Right lobe of liver (tissue), 6 donors: ENCODE measurements around the gene ZSCAN30. TPM values are rescaled to one million over a fixed set of nuclear protein-coding genes. Genes with fewer than 3 reads are reported as not detected.

Source experiments
- ATAC-seq, 4 donors: fragments of 200-7000 bp; cut with Tn5 transposase; one replicate each; pipeline ENCODE4 v1.9.1; 2020; ENCODE audit warnings: mild to moderate bottlenecking in 4 of 4, moderate library complexity in 4 of 4
- DNase-seq, 3 donors: peaks; one replicate each; pipeline ENCODE4 v3.0.0-alpha.2; 2020
- H3K27ac ChIP-seq, 3 donors: fragments of 200-600 bp; one replicate each; pipeline ENCODE4 v1.8.0; 2022
- H3K27me3 ChIP-seq, 2 donors: fragments of 200-600 bp; one replicate each; pipeline ENCODE4 v1.8.0; 2022
- H3K36me3 ChIP-seq, 4 donors: fragments of 200-600 bp; sonication (generic) in 1 of 4; one replicate each; pipeline versions ENCODE4 v1.5.1 to v1.8.0; 2017 to 2022; ENCODE audit warnings: control low read depth in 1 of 4
- H3K4me1 ChIP-seq, 4 donors: fragments of 200-600 bp; sonication (generic) in 1 of 4; one replicate each; pipeline versions ENCODE4 v1.5.1 to v1.8.0; 2017 to 2022; ENCODE audit warnings: control low read depth in 1 of 4
- H3K4me3 ChIP-seq, 3 donors: fragments of 200-600 bp; one replicate each; pipeline ENCODE4 v1.8.0; 2022
- H3K9me3 ChIP-seq, 4 donors: fragments of 200-600 bp; sonication (generic) in 1 of 4; one replicate each; pipeline versions ENCODE4 v1.5.1 to v1.8.0; 2017 to 2022; ENCODE audit warnings: control low read depth in 1 of 4
- POLR2A ChIP-seq: fragments of 450-650 bp; IDR thresholded peaks from one replicate; pipeline ENCODE4 v1.6.1; 2017; ENCODE audit warnings: antibody characterized with exemption, mild to moderate bottlenecking
- WGBS: methylation state at CpG from one replicate; pipeline ENCODE4 v1.1.6; 2018; ENCODE audit warnings: low coverage, low lambda C conversion rate; ENCODE audit not compliant: insufficient coverage; ENCODE audit errors: missing lambda C conversion rate; 5-methylcytosine and 5-hydroxymethylcytosine counted together
- intact Hi-C, 2 donors: fragments of 100-400 bp; cut with DNase I; formaldehyde crosslinking; loops; one replicate each; pipeline versions ENCODE4 v1.11.2 to v1.14.1; 2022
- total RNA-seq, 6 experiments: library from RNA; depleted of rRNA in 2 of 6; stranded (reverse); fragments of >200 nt in 2 of 6; fragmentation: NEBNext Ultra II Directional in 3 of 6; extraction: Animal tissue kit (Norgen Biotek cat#: 25700) in 3 of 6; gene quantifications; one replicate each; pipeline versions ENCODE4 v1.1.0 to v1.2.4, GENCODE V29; 2016 to 2023
- TF ChIP-seq, protein P1 (sequence below), 4 donors: fragments of 200-600 bp in 3 of 4; fragments of 450-650 bp in 1 of 4; IDR thresholded peaks; one replicate each; pipeline versions ENCODE4 v1.5.1 to v1.8.0; 2016 to 2022; ENCODE audit warnings: antibody characterized with exemption in 4 of 4, mild to moderate bottlenecking in 2 of 4
- donor health status: DM: no; HTN: yes; CAD: no.
- donor health status: DM: no; HTN: no; CAD: no.
- donor health status: DM: no; HTN: no; CAD: no.
- donor health status: DM: no; HTN: yes; CAD: no.
- donor health status: DM: no; HTN: yes; CAD: no.

ZSCAN30 gene
- total RNA-seq, 6 experiments from 2014 or later: 4.3 to 6.0 (median 5.0) TPM

DNA sequence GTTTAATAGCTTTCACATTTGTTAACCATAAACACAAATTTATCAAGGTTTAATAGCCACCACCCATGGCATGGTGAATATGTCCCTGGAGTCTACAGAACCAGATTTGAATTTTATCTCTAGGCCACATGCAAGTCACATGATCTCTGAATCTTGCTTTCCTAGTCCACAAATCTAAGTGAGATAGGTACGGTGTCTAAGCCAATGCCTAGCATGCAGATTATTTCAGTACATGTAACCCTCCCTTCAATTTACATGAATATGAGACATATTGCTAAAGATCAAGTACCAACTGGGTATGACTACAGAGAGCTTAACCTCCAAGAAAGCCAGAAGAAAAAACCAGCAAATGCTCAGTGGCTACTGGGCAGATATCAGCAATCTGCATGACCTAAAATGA is 44.2 kb upstream of the ZSCAN30 start:
- Histone ChIP-seq H3K4me1 (peaks cover 0 to 10% (median 0%) of the 10 kb centered on the region in 4 donors), H3K27me3 (no peaks in the 10 kb centered on the region), H3K36me3 (peaks cover 0 to 64% (median 34%) of the 10 kb centered on the region in 4 donors), H3K9me3 (no peaks in the 10 kb centered on the region), H3K27ac (no peak overlapping the region), H3K4me3 (no peak overlapping the region)
- no peak for DNase-seq
- intact Hi-C loops: loop anchor here in 1 of 2 donors (10.0 kb wide), 1 partner anchor 79 kb away; no protein-coding TSS in a partner anchor
- TF ChIP-seq, protein P1, sequence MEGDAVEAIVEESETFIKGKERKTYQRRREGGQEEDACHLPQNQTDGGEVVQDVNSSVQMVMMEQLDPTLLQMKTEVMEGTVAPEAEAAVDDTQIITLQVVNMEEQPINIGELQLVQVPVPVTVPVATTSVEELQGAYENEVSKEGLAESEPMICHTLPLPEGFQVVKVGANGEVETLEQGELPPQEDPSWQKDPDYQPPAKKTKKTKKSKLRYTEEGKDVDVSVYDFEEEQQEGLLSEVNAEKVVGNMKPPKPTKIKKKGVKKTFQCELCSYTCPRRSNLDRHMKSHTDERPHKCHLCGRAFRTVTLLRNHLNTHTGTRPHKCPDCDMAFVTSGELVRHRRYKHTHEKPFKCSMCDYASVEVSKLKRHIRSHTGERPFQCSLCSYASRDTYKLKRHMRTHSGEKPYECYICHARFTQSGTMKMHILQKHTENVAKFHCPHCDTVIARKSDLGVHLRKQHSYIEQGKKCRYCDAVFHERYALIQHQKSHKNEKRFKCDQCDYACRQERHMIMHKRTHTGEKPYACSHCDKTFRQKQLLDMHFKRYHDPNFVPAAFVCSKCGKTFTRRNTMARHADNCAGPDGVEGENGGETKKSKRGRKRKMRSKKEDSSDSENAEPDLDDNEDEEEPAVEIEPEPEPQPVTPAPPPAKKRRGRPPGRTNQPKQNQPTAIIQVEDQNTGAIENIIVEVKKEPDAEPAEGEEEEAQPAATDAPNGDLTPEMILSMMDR (IDR thresholded peaks at IDR 0.05): no peak
- TF ChIP-seq POLR2A: no peak
- no peak for ATAC-seq
- 100% methylated on average over 1 of the region's 1 CpG for WGBS

DNA sequence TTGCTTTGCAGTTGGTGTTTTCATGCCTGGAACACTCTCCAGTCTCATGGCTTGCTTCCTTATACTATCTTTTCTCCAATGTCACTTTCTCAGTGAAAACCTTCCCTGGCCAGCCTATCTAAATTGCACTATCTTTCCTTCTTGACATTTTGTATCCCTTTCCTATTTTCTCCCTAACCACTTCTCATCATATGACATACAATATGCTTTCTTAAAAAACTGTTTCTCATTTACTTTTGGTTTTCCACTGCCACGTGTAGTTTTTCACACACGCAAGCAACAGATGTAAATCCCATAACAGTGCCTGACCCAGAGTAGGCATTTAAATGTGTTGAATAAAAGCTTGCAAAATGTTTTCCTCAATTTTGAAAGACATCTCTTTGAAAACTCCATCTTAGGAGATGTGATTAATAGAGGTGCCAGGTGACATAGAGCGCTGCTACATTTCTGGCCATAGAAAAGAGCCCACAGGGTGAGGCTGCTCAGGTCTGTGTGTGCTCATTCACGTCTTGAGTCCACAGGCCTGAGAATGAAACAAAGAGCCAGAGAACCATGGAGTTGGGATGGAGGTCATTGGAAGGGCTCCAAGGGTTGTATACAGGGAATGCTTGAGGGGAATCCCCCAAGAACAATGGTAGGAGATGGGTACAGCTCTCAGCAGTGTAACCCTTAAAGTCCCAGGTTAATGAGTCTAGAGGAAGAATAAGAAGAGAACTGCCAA is 41.5 kb upstream of the ZSCAN30 start:
- no peaks in the 10 kb centered on the region for H3K9me3 ChIP-seq
- no peaks in the 10 kb centered on the region for H3K27me3 ChIP-seq
- no peak for TF ChIP-seq POLR2A
- TF ChIP-seq, protein P1 (IDR thresholded peaks at IDR 0.05): no peak
- H3K27ac ChIP-seq: no peak overlapping the region
- ATAC-seq (peak in 1 of 4 donors; percentile 35), DNase-seq (no peak)
- H3K4me1 ChIP-seq: no peaks in the 10 kb centered on the region
- H3K4me3 ChIP-seq: no peak overlapping the region
- intact Hi-C loops: loop anchor here in 1 of 2 donors (10.0 kb wide), 1 partner anchor 77 kb away; no protein-coding TSS in a partner anchor
- WGBS: 84% methylated on average over 4 of the region's 4 CpGs
- H3K36me3 ChIP-seq: peaks cover 0 to 37% (median 11%) of the 10 kb centered on the region in 4 donors

DNA sequence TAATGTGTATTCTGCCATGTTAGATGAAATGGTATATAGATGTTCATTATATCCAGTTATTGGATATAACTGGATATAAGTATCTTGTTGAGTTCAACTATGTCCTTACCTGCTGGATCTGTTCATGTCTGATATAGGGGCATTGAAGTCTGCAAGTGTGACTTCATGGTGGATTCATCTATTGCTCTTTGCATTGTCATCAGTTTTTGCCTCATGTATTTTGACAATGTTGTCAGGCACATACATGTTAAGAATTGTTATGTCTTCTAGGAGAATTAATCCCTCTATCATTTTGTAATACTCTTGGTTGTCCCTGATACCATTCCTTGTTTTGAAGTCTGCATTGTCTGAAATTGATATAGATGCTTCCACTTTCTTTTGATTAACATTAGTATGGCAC is 38.8 kb upstream of the ZSCAN30 start:
- intact Hi-C loops: no loop called here
- Histone ChIP-seq H3K27ac (no peak overlapping the region), H3K4me1 (no peaks in the 10 kb centered on the region), H3K27me3 (no peaks in the 10 kb centered on the region), H3K4me3 (no peak overlapping the region), H3K36me3 (peaks cover 0 to 10% (median 4%) of the 10 kb centered on the region in 4 donors), H3K9me3 (no peaks in the 10 kb centered on the region)
- TF ChIP-seq, protein P1 (IDR thresholded peaks at IDR 0.05): no peak
- DNase-seq (no peak), ATAC-seq (no peak)

DNA sequence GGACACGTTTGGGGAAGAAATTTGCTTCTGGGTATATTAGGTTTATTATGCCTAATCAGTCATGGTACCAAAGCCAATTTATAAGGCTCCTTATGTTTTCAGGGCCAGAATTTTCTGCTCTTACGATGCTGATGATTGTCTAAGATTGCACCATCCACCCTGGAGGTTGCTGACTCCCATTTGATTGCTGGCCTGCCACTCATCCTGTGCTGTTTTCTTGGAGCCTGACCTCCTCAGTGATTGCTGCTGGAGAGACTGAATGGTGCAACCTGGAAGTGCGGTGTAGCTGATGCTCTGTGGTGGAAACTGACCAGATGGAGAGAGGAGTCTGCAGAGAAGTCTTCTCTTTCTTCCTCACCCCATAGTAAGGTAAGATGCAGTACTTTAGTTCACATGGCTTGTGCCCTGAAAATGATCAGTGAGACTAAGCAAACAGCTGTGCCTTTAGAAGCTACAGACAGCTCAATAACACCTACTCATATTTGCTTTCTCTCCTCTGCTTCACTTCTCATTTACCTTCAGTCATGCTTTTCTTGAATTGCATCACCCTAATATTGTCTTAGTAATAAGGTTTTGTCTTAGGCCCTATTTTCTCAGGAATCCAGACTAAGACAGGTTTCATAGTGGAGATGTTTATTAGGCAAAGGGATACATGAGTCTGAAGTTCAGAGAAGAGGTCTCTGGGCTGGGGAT is 36.8 kb upstream of the ZSCAN30 start:
- ATAC-seq (no peak), DNase-seq (no peak)
- Histone ChIP-seq H3K9me3 (no peaks in the 10 kb centered on the region), H3K36me3 (no peaks in the 10 kb centered on the region), H3K4me1 (no peaks in the 10 kb centered on the region), H3K4me3 (no peak overlapping the region), H3K27ac (no peak overlapping the region), H3K27me3 (no peaks in the 10 kb centered on the region)
- 33% methylated on average over 2 of the region's 3 CpGs for WGBS
- intact Hi-C loops: no loop called here
- TF ChIP-seq, protein P1 (IDR thresholded peaks at IDR 0.05): no peak
